Prostate gland (tissue), 2 donors: ENCODE results near the gene GLS. TPM values are rescaled to one million over a fixed set of nuclear protein-coding genes. Genes with fewer than 3 reads are reported as not detected.

Experiments
- DNase-seq: peaks from one replicate; pipeline ENCODE4 v3.0.0-alpha.2; 2019; ENCODE audit warnings: low spot score
- H3K27ac ChIP-seq, 2 donors: fragments of 200-600 bp; sonication (generic); 2 replicates each; pipeline ENCODE4 v1.5.1; 2017 to 2019
- H3K27me3 ChIP-seq: fragments of 200-600 bp; sonication (generic); replicated peaks from 2 replicates; pipeline ENCODE4 v1.5.1; 2019; ENCODE audit not compliant: insufficient read depth
- H3K36me3 ChIP-seq, 2 donors: fragments of 200-600 bp; sonication (generic); 1 replicate in 1 of 2; 2 replicates in 1 of 2; pipeline versions ENCODE4 v1.5.1 to v1.8.1; 2017 to 2019
- H3K4me1 ChIP-seq: fragments of 200-600 bp; sonication (generic); replicated peaks from 2 replicates; pipeline ENCODE4 v1.5.1; 2019
- H3K4me3 ChIP-seq, 2 donors: fragments of 200-600 bp; sonication (generic); 2 replicates each; pipeline ENCODE4 v1.5.1; 2017 to 2019
- H3K9me3 ChIP-seq: fragments of 200-600 bp; sonication (generic); 2 replicates; pipeline ENCODE4 v1.5.1; 2017
- CTCF ChIP-seq, 4 experiments: fragments of 200-600 bp in 2 of 4; fragments of 450-650 bp in 2 of 4; sonication (generic) in 2 of 4; IDR thresholded peaks; 1 replicate in 3 of 4; 2 replicates in 1 of 4; pipeline ENCODE4 v1.5.1; 2016 to 2019; ENCODE audit warnings: antibody characterized with exemption in 4 of 4, mild to moderate bottlenecking in 2 of 4, moderate library complexity in 2 of 4
- POLR2A ChIP-seq: fragments of 450-650 bp; IDR thresholded peaks from one replicate; pipeline ENCODE4 v1.6.1; 2016; ENCODE audit warnings: antibody characterized with exemption, mild to moderate bottlenecking
- POLR2AphosphoS5 ChIP-seq: sonication (generic); formaldehyde crosslinking; IDR thresholded peaks from one replicate; pipeline ENCODE4 v1.6.1; 2017; ENCODE audit warnings: antibody characterized with exemption
- WGBS: methylation state at CpG from one replicate; pipeline ENCODE4 v1.1.5; 2018; 5-methylcytosine and 5-hydroxymethylcytosine counted together
- intact Hi-C: fragments of 100-400 bp; cut with DNase I; formaldehyde crosslinking; loops from one replicate; pipeline ENCODE4 v1.14.2; 2022
- total RNA-seq, 2 donors: library from RNA; depleted of rRNA; stranded (reverse); fragments of >200 nt; gene quantifications; one replicate each; pipeline ENCODE4 v1.1.0, GENCODE V29; 2016

GLS gene
- total RNA-seq, 2 donors from 2014 or later, result 30.6 to 74.9 TPM

GRCh38 chr2:190935054-190935453 lies 54.4 kb downstream of the GLS start:
- Histone ChIP-seq H3K27ac (no peak overlapping the region), H3K4me3 (no peak overlapping the region), H3K4me1 (no peaks in the 10 kb centered on the region), H3K27me3 (no peaks in the 10 kb centered on the region), H3K36me3 (no peaks in the 10 kb centered on the region), H3K9me3 (no peaks in the 10 kb centered on the region)
- DNase-seq, result no peak
- TF ChIP-seq CTCF (IDR thresholded peaks at IDR 0.05) (no peak), POLR2A (no peak), POLR2AphosphoS5 (no peak)
- intact Hi-C loops, result no loop called here

- intact Hi-C loops, result no loop called here
- no peak overlapping the region for H3K27ac ChIP-seq
- 23% methylated on average over 1 of the region's 1 CpG for WGBS
Observed at GRCh38 chr2:190938771-190939335, 58.2 kb downstream of the GLS start.

GRCh38 chr2:190940454-190940853 lies 59.8 kb downstream of the GLS start:
- Histone ChIP-seq H3K27ac (no peak overlapping the region), H3K4me1 (no peaks in the 10 kb centered on the region), H3K27me3 (no peaks in the 10 kb centered on the region), H3K9me3 (no peaks in the 10 kb centered on the region), H3K36me3 (no peaks in the 10 kb centered on the region), H3K4me3 (no peak overlapping the region)
- WGBS, result 46% methylated on average over 1 of the region's 1 CpG
- intact Hi-C loops, result no loop called here
- TF ChIP-seq POLR2A, result no peak
- TF ChIP-seq POLR2AphosphoS5, result no peak
- no peak for TF ChIP-seq CTCF (IDR thresholded peaks at IDR 0.05)
- no peak for DNase-seq

More at GRCh38 chr2:190938771-190939335, 58.2 kb downstream of the GLS start:
- Histone ChIP-seq H3K4me3 (no peak overlapping the region), H3K27me3 (no peaks in the 10 kb centered on the region), H3K9me3 (no peaks in the 10 kb centered on the region), H3K36me3 (no peaks in the 10 kb centered on the region), H3K4me1 (no peaks in the 10 kb centered on the region)
- TF ChIP-seq POLR2A, result no peak
- no peak for DNase-seq

GRCh38 chr2:190941571-190941970 lies 61.0 kb downstream of the GLS start:
- no peak overlapping the region for H3K4me3 ChIP-seq
- H3K27me3 ChIP-seq, result no peaks in the 10 kb centered on the region
- WGBS, result 97% methylated on average over 2 of the region's 2 CpGs
- no peaks in the 10 kb centered on the region for H3K9me3 ChIP-seq
- intact Hi-C loops, result no loop called here
- H3K27ac ChIP-seq, result no peak overlapping the region
- no peak for TF ChIP-seq POLR2AphosphoS5
- no peak for TF ChIP-seq CTCF (IDR thresholded peaks at IDR 0.05)
- no peak for TF ChIP-seq POLR2A
- no peaks in the 10 kb centered on the region for H3K4me1 ChIP-seq
- no peak for DNase-seq
- H3K36me3 ChIP-seq, result no peaks in the 10 kb centered on the region

- Histone ChIP-seq H3K4me3 (no peak overlapping the region), H3K27me3 (no peaks in the 10 kb centered on the region), H3K9me3 (no peaks in the 10 kb centered on the region), H3K4me1 (peaks cover 5% of the 10 kb centered on the region), H3K27ac (no peak overlapping the region), H3K36me3 (no peaks in the 10 kb centered on the region)
- 99% methylated on average over 2 of the region's 2 CpGs for WGBS
- TF ChIP-seq POLR2AphosphoS5 (no peak), CTCF (IDR thresholded peaks at IDR 0.05) (no peak), POLR2A (no peak)
- DNase-seq, result no peak
- intact Hi-C loops, result no loop called here
Observed at GRCh38 chr2:190942697-190943096, 62.1 kb downstream of the GLS start.
